ENCODE data around the gene PLA2G3.
"Not testable (repeated sequence)": the region's sequence is repeated elsewhere in the genome, so short reads cannot be mapped to it uniquely, and the experiment has no call there.

Gene PLA2G3

GRCh38 chr22:31097941-31098631 lies 42.2 kb downstream of the PLA2G3 start:
- H3K36me3 ChIP-seq (ENCODE audit: insufficient read depth, low read length) = peaks cover 39% of the 10 kb centered on the region; the same call in 1 of the 2 replicates
- H3K4me3 ChIP-seq (ENCODE audit: low read length, poor library complexity, severe bottlenecking) = no peak overlapping the region

DNA sequence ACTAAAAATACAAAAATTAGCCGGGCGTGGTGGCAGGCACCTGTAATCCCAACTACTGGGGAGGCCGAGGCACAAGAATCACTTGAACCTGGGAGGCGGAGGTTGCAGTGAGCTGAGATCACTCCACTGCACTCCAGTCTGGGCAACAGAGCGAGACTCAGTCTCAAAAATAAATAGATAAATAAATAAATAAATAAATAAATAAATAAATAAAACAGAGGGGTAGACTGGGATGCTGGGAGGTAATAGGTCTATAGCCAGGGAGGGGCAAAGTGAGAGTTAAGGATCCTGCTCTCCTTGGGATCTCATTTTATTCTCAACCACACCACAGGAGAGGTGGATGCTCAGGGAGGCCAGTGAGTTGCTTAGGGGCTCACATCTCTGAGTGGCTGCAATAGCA lies 42.8 kb downstream of the PLA2G3 start:
- H3K4me2 ChIP-seq (ENCODE audit: low read depth, low read length, poor library complexity, severe bottlenecking); H3F3A ChIP-seq (ENCODE audit: low read depth); H4K20me1 ChIP-seq (ENCODE audit: insufficient read depth, low read length, poor library complexity, severe bottlenecking); H3K27me3 ChIP-seq (ENCODE audit: insufficient read depth, low read length, poor library complexity, severe bottlenecking); H3K4me3 ChIP-seq (ENCODE audit: low read length, poor library complexity, severe bottlenecking); H3K9me3 ChIP-seq (ENCODE audit: insufficient read depth, low read depth, low read length); H3K9me2 ChIP-seq (replicated peaks; ENCODE audit: low read depth, low read length); H2AFZ ChIP-seq (ENCODE audit: low read length); H3K9ac ChIP-seq (ENCODE audit: low read depth, low read length, poor library complexity, severe bottlenecking); H3K79me2 ChIP-seq (ENCODE audit: insufficient read depth, low read length); H3K4me1 ChIP-seq (ENCODE audit: insufficient read depth, low read length, poor library complexity, severe bottlenecking): not testable (repeated sequence)
- H3K36me3 ChIP-seq (ENCODE audit: insufficient read depth, low read length) = peaks cover 44% of the 10 kb centered on the region; the same call in 1 of the 2 replicates

More at GRCh38 chr22:31097941-31098631, 42.2 kb downstream of the PLA2G3 start:
- TF ChIP-seq EZH2phosphoT487 (IDR thresholded peaks at IDR 0.05; ENCODE audit: borderline replicate concordance) = no peak
- no peak for TF ChIP-seq CTCF (conservative IDR thresholded peaks at IDR 0.05; ENCODE audit: low read length)
- no peaks in the 10 kb centered on the region for H3K79me2 ChIP-seq (ENCODE audit: insufficient read depth, low read length)
- no peak overlapping the region for H2AFZ ChIP-seq (ENCODE audit: low read length)
- no peaks in the 10 kb centered on the region for H3K9me2 ChIP-seq (replicated peaks; ENCODE audit: low read depth, low read length)
- no peaks in the 10 kb centered on the region for H3K27me3 ChIP-seq (ENCODE audit: insufficient read depth, low read length, poor library complexity, severe bottlenecking)
- no peaks in the 10 kb centered on the region for H3K4me1 ChIP-seq (ENCODE audit: insufficient read depth, low read length, poor library complexity, severe bottlenecking)
- no peak overlapping the region for H3K9ac ChIP-seq (ENCODE audit: low read depth, low read length, poor library complexity, severe bottlenecking)
- H3K4me2 ChIP-seq (ENCODE audit: low read depth, low read length, poor library complexity, severe bottlenecking) = no peak overlapping the region
- no peaks in the 10 kb centered on the region for H4K20me1 ChIP-seq (ENCODE audit: insufficient read depth, low read length, poor library complexity, severe bottlenecking)
- no peaks in the 10 kb centered on the region for H3F3A ChIP-seq (ENCODE audit: low read depth)
- H3K9me3 ChIP-seq (ENCODE audit: insufficient read depth, low read depth, low read length) = no peaks in the 10 kb centered on the region

- Histone ChIP-seq H3F3A (ENCODE audit: low read depth) (no peaks in the 10 kb centered on the region), H3K4me2 (ENCODE audit: low read depth, low read length, poor library complexity, severe bottlenecking) (no peak overlapping the region), H2AFZ (ENCODE audit: low read length) (no peak overlapping the region), H3K4me3 (ENCODE audit: low read length, poor library complexity, severe bottlenecking) (no peak overlapping the region), H4K20me1 (ENCODE audit: insufficient read depth, low read length, poor library complexity, severe bottlenecking) (no peaks in the 10 kb centered on the region), H3K79me2 (ENCODE audit: insufficient read depth, low read length) (no peaks in the 10 kb centered on the region), H3K4me1 (ENCODE audit: insufficient read depth, low read length, poor library complexity, severe bottlenecking) (no peaks in the 10 kb centered on the region), H3K9me2 (replicated peaks; ENCODE audit: low read depth, low read length) (no peaks in the 10 kb centered on the region), H3K9ac (ENCODE audit: low read depth, low read length, poor library complexity, severe bottlenecking) (no peak overlapping the region), H3K27me3 (ENCODE audit: insufficient read depth, low read length, poor library complexity, severe bottlenecking) (no peaks in the 10 kb centered on the region), H3K9me3 (ENCODE audit: insufficient read depth, low read depth, low read length) (no peaks in the 10 kb centered on the region), H3K36me3 (ENCODE audit: insufficient read depth, low read length) (peaks cover 50% of the 10 kb centered on the region; the same call in 1 of the 2 replicates)
- no peak for TF ChIP-seq CTCF (conservative IDR thresholded peaks at IDR 0.05; ENCODE audit: low read length)
- TF ChIP-seq EZH2phosphoT487 (IDR thresholded peaks at IDR 0.05; ENCODE audit: borderline replicate concordance) = no peak
These were observed 43.5 kb downstream of the PLA2G3 start for GRCh38 chr22:31096657-31097279.
